Esophagus (tissue), 2 donors: ENCODE data around the gene SLCO3A1. TPM values are rescaled to one million over a fixed set of nuclear protein-coding genes. Genes with fewer than 3 reads are reported as not detected.
"Not testable (repeated sequence)": the region's sequence is repeated elsewhere in the genome, so short reads cannot be mapped to it uniquely, and the experiment has no call there.

ENCODE experiments used
- H3K27ac ChIP-seq, 2 donors: one replicate each; pipeline ENCODE4 v1.5.1; 2013; ENCODE audit warnings: low read depth in 2 of 2, mild to moderate bottlenecking in 2 of 2, inconsistent platforms in 1 of 2, low read length in 1 of 2, moderate library complexity in 1 of 2
- H3K27me3 ChIP-seq, 2 donors: one replicate each; pipeline ENCODE4 v1.6.1; 2013; ENCODE audit warnings: low read length in 2 of 2, control low read depth in 1 of 2, mild to moderate bottlenecking in 1 of 2; ENCODE audit not compliant: insufficient read depth in 2 of 2, control insufficient read depth in 1 of 2
- H3K36me3 ChIP-seq, 2 donors: one replicate each; pipeline ENCODE4 v1.6.1; 2013; ENCODE audit warnings: low read length in 1 of 2; ENCODE audit not compliant: control insufficient read depth in 2 of 2, insufficient read depth in 2 of 2
- H3K4me1 ChIP-seq, 2 donors: one replicate each; pipeline ENCODE4 v1.6.1; 2013; ENCODE audit warnings: low read length in 1 of 2; ENCODE audit not compliant: control insufficient read depth in 2 of 2, insufficient read depth in 2 of 2
- H3K4me3 ChIP-seq, 2 donors: one replicate each; pipeline ENCODE4 v1.5.1; 2013; ENCODE audit warnings: low read length in 2 of 2, mild to moderate bottlenecking in 2 of 2, low read depth in 1 of 2, moderate library complexity in 1 of 2
- H3K9me3 ChIP-seq, 2 donors: one replicate each; pipeline ENCODE4 v1.6.1; 2013; ENCODE audit warnings: mild to moderate bottlenecking in 2 of 2, low read depth in 1 of 2, low read length in 1 of 2, moderate library complexity in 1 of 2; ENCODE audit not compliant: control insufficient read depth in 2 of 2, insufficient read depth in 1 of 2
- WGBS, 2 donors: extraction: QIAGEN DNeasy Blood & Tissue Kit; methylation state at CpG; one replicate each; pipeline ENCODE4 v1.1.7; 2013; 5-methylcytosine and 5-hydroxymethylcytosine counted together
- polyA plus RNA-seq, 2 donors: library from polyadenylated mRNA; stranded (reverse); fragments of 200-250 nt; gene quantifications; one replicate each; pipeline ENCODE4 v1.2.3, GENCODE V29; 2013
- donor health status: healthy with polysubstance abuse.
- donor health status: Bipolar disorder and iron deficiency.

SLCO3A1 gene
- polyA plus RNA-seq, 2 donors, result 18.2 to 18.5 TPM

GRCh38 chr15:92205255-92205739, 351.8 kb downstream of the SLCO3A1 start:
- WGBS, 2 donors, result 65 to 72% methylated on average over 2 of the region's 2 CpGs
- Histone ChIP-seq H3K27me3 (no peaks in the 10 kb centered on the region), H3K4me1 (no peaks in the 10 kb centered on the region), H3K9me3 (peaks cover 0 to 3% of the 10 kb centered on the region in 2 donors), H3K36me3 (no peaks in the 10 kb centered on the region), H3K4me3 (no peak overlapping the region), H3K27ac (no peak overlapping the region)

- H3K36me3 ChIP-seq, H3K9me3 ChIP-seq, H3K27ac ChIP-seq, H3K27me3 ChIP-seq, H3K4me3 ChIP-seq, H3K4me1 ChIP-seq: not testable (repeated sequence)
- WGBS, 2 donors, result 78 to 91% methylated on average over 6 of the region's 6 CpGs
Observed at GRCh38 chr15:92207601-92208000, 354.1 kb downstream of the SLCO3A1 start.
